Bronchial epithelial cell (primary cell): ENCODE results near the gene RCAN2. TPM values are rescaled to one million over a fixed set of nuclear protein-coding genes. Genes with fewer than 3 reads are reported as not detected.

Experiments
- DNase-seq: peaks from one replicate; pipeline ENCODE4 v3.0.0-alpha.2; 2010; ENCODE audit warnings: low read depth
- FAIRE-seq: peaks from 2 replicates; lab custom pipeline; 2011; peaks lifted over from hg19 to GRCh38; lab: Jason Lieb, UNC
- H3K27me3 ChIP-seq: 2 replicates; pipeline ENCODE4 v1.5.1; 2011; ENCODE audit warnings: low read length; ENCODE audit not compliant: control insufficient read depth, insufficient read depth
- H3K36me3 ChIP-seq: 2 replicates; pipeline ENCODE4 v1.5.1; 2011; ENCODE audit warnings: low read length; ENCODE audit not compliant: control insufficient read depth, insufficient read depth
- H3K4me3 ChIP-seq: 2 replicates; pipeline ENCODE4 v1.5.1; 2011; ENCODE audit warnings: mild to moderate bottlenecking, low read depth, low read length, control low read depth
- total RNA-seq: library from RNA; depleted of rRNA; stranded (reverse); fragments of >200 nt; gene quantifications from 2 replicates; pipeline ENCODE4 v1.2.1, GENCODE V29; 2014
- TF ChIP-seq, protein P1 (sequence below): IDR thresholded peaks from 2 replicates; pipeline ENCODE4 v1.5.1; 2011; ENCODE audit warnings: mild to moderate bottlenecking, moderate library complexity, low read length, control low read depth, inconsistent platforms; ENCODE audit not compliant: insufficient read depth, severe bottlenecking

The RCAN2 gene
- total RNA-seq, 1 donor from 2014 or later = under 0.01 TPM

DNA sequence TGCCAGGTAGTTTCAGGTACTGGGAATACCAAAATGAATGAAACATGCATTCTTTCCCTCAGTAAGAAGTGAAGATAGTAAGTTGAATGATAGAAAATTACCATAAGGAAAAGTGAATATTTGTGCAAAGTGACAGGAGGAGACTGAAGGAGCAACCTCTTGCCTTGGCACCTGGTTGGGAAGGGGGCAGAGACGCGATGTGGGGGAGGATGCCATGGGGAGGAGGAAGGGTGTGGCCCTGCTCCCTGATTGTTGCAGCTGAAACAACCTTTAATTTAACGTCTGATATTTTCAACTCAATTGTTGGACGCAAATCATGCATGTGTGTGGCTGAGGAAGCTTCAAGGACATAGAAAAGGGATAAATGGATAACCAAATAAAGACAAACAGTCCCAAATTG is 248.3 kb downstream of the RCAN2 start:
- FAIRE-seq (no peak), DNase-seq (no peak)
- Histone ChIP-seq H3K4me3 (no peak overlapping the region), H3K36me3 (no peaks in the 10 kb centered on the region), H3K27me3 (no peaks in the 10 kb centered on the region)
- TF ChIP-seq, protein P1, sequence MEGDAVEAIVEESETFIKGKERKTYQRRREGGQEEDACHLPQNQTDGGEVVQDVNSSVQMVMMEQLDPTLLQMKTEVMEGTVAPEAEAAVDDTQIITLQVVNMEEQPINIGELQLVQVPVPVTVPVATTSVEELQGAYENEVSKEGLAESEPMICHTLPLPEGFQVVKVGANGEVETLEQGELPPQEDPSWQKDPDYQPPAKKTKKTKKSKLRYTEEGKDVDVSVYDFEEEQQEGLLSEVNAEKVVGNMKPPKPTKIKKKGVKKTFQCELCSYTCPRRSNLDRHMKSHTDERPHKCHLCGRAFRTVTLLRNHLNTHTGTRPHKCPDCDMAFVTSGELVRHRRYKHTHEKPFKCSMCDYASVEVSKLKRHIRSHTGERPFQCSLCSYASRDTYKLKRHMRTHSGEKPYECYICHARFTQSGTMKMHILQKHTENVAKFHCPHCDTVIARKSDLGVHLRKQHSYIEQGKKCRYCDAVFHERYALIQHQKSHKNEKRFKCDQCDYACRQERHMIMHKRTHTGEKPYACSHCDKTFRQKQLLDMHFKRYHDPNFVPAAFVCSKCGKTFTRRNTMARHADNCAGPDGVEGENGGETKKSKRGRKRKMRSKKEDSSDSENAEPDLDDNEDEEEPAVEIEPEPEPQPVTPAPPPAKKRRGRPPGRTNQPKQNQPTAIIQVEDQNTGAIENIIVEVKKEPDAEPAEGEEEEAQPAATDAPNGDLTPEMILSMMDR = no peak

DNA sequence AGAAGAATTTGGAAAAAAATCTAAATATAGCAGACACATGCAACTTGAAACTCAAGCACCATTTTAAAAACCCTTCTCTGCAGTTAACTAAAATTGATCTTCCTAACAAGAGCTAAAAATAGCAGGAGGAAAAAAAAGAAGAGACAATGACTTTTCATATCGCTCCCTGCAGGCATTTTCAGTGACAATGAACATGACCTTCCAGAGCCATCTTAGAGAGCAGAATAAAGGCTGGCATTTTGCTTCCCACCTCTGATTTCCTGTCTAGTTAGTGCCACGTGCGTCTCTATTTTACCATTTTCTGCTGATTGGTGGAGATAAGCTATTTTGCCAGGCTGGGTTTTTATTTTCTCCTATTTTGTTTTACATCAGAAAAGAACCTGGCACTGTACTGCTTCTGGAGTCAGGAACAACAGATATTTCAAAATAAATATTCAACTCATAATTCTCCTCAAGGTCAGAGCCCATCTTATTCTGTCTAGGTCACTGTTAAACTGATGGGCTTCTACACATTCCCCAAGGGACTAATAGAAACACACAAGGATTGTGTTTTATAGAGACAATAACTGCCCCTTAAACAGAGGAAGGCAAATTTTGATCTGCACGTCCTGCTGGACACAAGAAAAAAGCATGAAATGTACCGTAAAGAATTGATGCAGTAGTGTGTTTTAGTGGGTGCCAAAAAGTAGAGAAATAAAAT is 250.2 kb downstream of the RCAN2 start:
- Histone ChIP-seq H3K4me3 (no peak overlapping the region), H3K36me3 (no peaks in the 10 kb centered on the region), H3K27me3 (no peaks in the 10 kb centered on the region)
- no peak for FAIRE-seq
- DNase-seq = no peak
- TF ChIP-seq, protein P1 = no peak

DNA sequence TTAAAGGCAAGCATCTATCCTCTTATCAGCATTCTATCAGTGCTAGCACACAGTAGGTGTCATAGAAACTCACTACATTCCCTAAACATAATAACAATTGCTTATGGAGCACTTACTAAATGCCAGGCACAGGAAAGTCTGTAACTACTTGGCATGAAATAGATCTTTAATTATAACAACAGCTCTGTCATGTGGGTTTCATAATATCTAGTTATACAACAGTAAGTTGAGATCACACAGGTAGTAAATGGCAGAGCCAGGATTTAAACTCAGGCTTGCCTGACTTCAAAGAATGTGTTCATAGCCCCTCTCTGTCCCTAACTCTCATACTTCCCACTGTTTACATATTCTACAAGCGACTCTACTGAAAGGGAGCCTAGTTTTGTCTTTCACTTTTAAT is 254.5 kb downstream of the RCAN2 start:
- DNase-seq (no peak), FAIRE-seq (no peak)
- TF ChIP-seq, protein P1 = no peak
- H3K4me3 ChIP-seq = no peak overlapping the region
- H3K36me3 ChIP-seq = no peaks in the 10 kb centered on the region
- H3K27me3 ChIP-seq = no peaks in the 10 kb centered on the region

DNA sequence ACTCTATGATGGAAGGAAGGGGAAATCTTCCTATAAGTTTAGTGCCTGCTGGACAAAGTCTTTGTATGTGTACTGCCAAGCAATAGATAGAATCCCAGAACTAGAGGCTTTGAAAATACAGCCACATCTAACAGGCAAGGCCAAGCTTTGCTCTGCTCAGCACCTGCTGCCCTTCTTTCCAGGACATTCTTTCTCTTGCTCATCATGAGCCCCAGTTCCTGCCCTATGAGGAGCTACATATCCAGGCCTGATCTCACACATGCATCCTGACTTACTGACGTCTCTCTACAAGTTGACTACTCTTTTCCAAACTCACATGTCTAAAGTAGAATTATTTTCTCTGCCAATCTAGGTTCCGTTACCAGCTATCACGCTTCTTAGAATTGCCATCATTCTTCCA is 256.0 kb downstream of the RCAN2 start:
- Histone ChIP-seq H3K36me3 (no peaks in the 10 kb centered on the region), H3K27me3 (no peaks in the 10 kb centered on the region), H3K4me3 (no peak overlapping the region)
- FAIRE-seq = no peak
- TF ChIP-seq, protein P1 = no peak
- no peak for DNase-seq

DNA sequence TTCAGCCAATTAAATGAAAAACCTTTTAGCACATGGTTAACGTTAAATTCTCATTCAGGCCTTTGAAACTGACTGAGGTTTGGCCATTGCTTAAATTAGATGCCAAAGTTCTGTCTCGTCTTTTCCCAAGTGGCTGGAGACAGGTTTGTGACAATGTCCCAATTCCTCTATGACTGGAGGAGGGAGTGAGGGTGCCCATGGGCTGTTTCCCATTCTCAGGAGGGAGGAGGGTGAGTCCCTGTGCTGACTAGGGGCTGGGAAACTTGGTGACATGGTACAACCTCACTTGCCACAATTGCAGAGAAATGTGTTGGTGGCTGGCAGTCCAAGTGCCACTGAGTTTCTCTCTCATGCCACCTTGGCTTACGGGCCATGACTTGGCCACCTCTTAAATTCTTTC is 256.5 kb downstream of the RCAN2 start:
- FAIRE-seq = no peak
- no peak overlapping the region for H3K4me3 ChIP-seq
- TF ChIP-seq, protein P1 = no peak
- H3K36me3 ChIP-seq = no peaks in the 10 kb centered on the region
- H3K27me3 ChIP-seq = no peaks in the 10 kb centered on the region
- DNase-seq = no peak

DNA sequence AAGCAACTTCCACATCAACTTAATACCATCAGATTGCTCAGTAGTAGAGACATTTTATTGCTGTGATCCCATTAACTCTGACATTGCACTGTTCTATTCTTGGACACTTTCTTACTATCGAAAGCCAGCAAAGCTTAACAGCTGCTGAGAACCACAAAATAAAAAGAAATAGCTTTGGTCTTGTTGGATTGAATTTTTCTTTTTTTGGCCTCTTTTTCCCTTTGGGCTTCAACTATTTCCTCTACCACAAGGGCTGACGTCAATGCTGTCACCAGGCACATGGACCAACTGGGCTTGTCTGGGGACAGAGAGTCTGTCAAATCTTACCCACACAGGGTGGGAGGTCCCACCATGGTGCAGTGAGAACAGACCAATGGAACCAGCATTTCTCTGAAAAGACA is 257.1 kb downstream of the RCAN2 start:
- Histone ChIP-seq H3K4me3 (no peak overlapping the region), H3K36me3 (no peaks in the 10 kb centered on the region), H3K27me3 (no peaks in the 10 kb centered on the region)
- FAIRE-seq (no peak), DNase-seq (no peak)
- TF ChIP-seq, protein P1 = no peak
